CD14-positive monocyte (primary cell): Measurements from ENCODE around the gene NCAM1. TPM values are rescaled to one million over a fixed set of nuclear protein-coding genes. Genes with fewer than 3 reads are reported as not detected.

Experiments used
- DNase-seq, 3 donors: peaks; one replicate each; pipeline ENCODE4 v3.0.0-alpha.2; 2011 to 2022
- H2AFZ ChIP-seq: 2 replicates; pipeline ENCODE4 v1.6.0; 2012; ENCODE audit warnings: mild to moderate bottlenecking, low read depth, low read length, inconsistent platforms; ENCODE audit not compliant: insufficient read depth, poor library complexity, severe bottlenecking
- H3K27ac ChIP-seq, 2 donors: 1 replicate in 1 of 2; 2 replicates in 1 of 2; pipeline ENCODE4 v1.5.1; 2012 to 2013; ENCODE audit warnings: low read length in 2 of 2, control low read depth in 1 of 2, inconsistent platforms in 1 of 2, low read depth in 1 of 2, mild to moderate bottlenecking in 1 of 2
- H3K27me3 ChIP-seq, 2 donors: one replicate each; pipeline versions ENCODE4 v1.6.0 to v1.6.1; 2011 to 2013; ENCODE audit warnings: low read length in 2 of 2; ENCODE audit not compliant: control insufficient read depth in 2 of 2, insufficient read depth in 2 of 2
- H3K36me3 ChIP-seq, 2 donors: replicated peaks in 1 of 2; 1 replicate in 1 of 2; 2 replicates in 1 of 2; pipeline versions ENCODE4 v1.5.1 to v1.6.1; 2012 to 2013; ENCODE audit warnings: low read length in 2 of 2, control low read depth in 1 of 2, inconsistent platforms in 1 of 2, mild to moderate bottlenecking in 1 of 2; ENCODE audit not compliant: insufficient read depth in 2 of 2, control insufficient read depth in 1 of 2
- H3K4me1 ChIP-seq, 2 donors: 1 replicate in 1 of 2; 2 replicates in 1 of 2; pipeline versions ENCODE4 v1.5.1 to v1.6.1; 2012 to 2013; ENCODE audit warnings: low read length in 2 of 2, control low read depth in 1 of 2, inconsistent platforms in 1 of 2, mild to moderate bottlenecking in 1 of 2, moderate library complexity in 1 of 2; ENCODE audit not compliant: insufficient read depth in 2 of 2, control insufficient read depth in 1 of 2
- H3K4me2 ChIP-seq: replicated peaks from 2 replicates; pipeline ENCODE3; 2012; ENCODE audit warnings: low read length, moderate library complexity, mild to moderate bottlenecking; ENCODE audit not compliant: poor library complexity, severe bottlenecking; ENCODE audit errors: extremely low read depth
- H3K4me3 ChIP-seq, 3 experiments: fragments of 200-600 bp in 1 of 3; sonication (generic) in 1 of 3; replicated peaks in 1 of 3; 1 replicate in 2 of 3; 2 replicates in 1 of 3; pipeline ENCODE4 v1.5.1; 2011 to 2013; ENCODE audit warnings: low read length in 3 of 3, mild to moderate bottlenecking in 3 of 3, control low read depth in 2 of 3, low read depth in 2 of 3, inconsistent platforms in 1 of 3, moderate library complexity in 1 of 3
- H3K79me2 ChIP-seq: 2 replicates; pipeline ENCODE4 v1.6.0; 2012; ENCODE audit warnings: mild to moderate bottlenecking, control low read depth, inconsistent platforms, low read length, moderate library complexity; ENCODE audit not compliant: insufficient read depth
- H3K9ac ChIP-seq: 2 replicates; pipeline ENCODE4 v1.6.0; 2017; ENCODE audit warnings: low read length, mild to moderate bottlenecking; ENCODE audit not compliant: insufficient read depth, poor library complexity, severe bottlenecking
- H3K9me3 ChIP-seq, 2 donors: replicated peaks in 1 of 2; 1 replicate in 1 of 2; 2 replicates in 1 of 2; pipeline versions ENCODE4 v1.5.1 to v1.6.1; 2012 to 2013; ENCODE audit warnings: low read length in 2 of 2, control low read depth in 1 of 2; ENCODE audit not compliant: control insufficient read depth in 1 of 2, insufficient read depth in 1 of 2
- H4K20me1 ChIP-seq: 2 replicates; pipeline ENCODE4 v1.6.0; 2012; ENCODE audit warnings: mild to moderate bottlenecking, low read length, control low read depth, moderate library complexity; ENCODE audit not compliant: insufficient read depth
- H3K27ac Mint-ChIP-seq, 7 donors: one replicate each; pipeline ENCODE4 v1.8.0; 2020; ENCODE audit warnings: mild to moderate bottlenecking in 7 of 7, mixed read lengths in 7 of 7, moderate library complexity in 6 of 7, inconsistent platforms in 2 of 7
- H3K27me3 Mint-ChIP-seq, 3 donors: one replicate each; pipeline ENCODE4 v1.8.0; 2021 to 2022; ENCODE audit warnings: low read depth in 3 of 3, mild to moderate bottlenecking in 3 of 3, mixed read lengths in 3 of 3, moderate library complexity in 3 of 3, inconsistent platforms in 1 of 3
- H3K36me3 Mint-ChIP-seq, 2 donors: one replicate each; pipeline ENCODE4 v1.8.0; 2020; ENCODE audit warnings: mixed read lengths in 2 of 2, inconsistent platforms in 1 of 2, mild to moderate bottlenecking in 1 of 2
- H3K4me1 Mint-ChIP-seq: one replicate; pipeline ENCODE4 v1.8.0; 2020; ENCODE audit warnings: mild to moderate bottlenecking, mixed read lengths
- H3K4me3 Mint-ChIP-seq, 2 donors: one replicate each; pipeline ENCODE4 v1.8.0; 2020; ENCODE audit warnings: mild to moderate bottlenecking in 2 of 2, mixed read lengths in 2 of 2, moderate library complexity in 1 of 2
- H3K9me3 Mint-ChIP-seq, 7 donors: one replicate each; pipeline ENCODE4 v1.8.0; 2020 to 2022; ENCODE audit warnings: mixed read lengths in 7 of 7, mild to moderate bottlenecking in 6 of 7, moderate library complexity in 6 of 7, inconsistent platforms in 2 of 7
- whole genome bisulfite sequencing: methylation state at CpG from one replicate; pipeline ENCODE4 v1.1.5; 2013; ENCODE audit warnings: missing lambda C conversion rate; ENCODE audit not compliant: insufficient coverage; 5-methylcytosine and 5-hydroxymethylcytosine counted together
- intact Hi-C, 2 donors: fragments of 100-400 bp; cut with micrococcal nuclease; formaldehyde crosslinking; loops; one replicate each; pipeline versions ENCODE4 v1.15.0 to v1.15.1; 2023
- polyA plus RNA-seq, 3 donors: library from polyadenylated mRNA; depleted of rRNA in 1 of 3; unstranded in 2 of 3; stranded (reverse) in 1 of 3; fragments of 300-500 nt in 2 of 3; fragments of >200 nt in 1 of 3; fragmentation: Illumina TruSeq in 2 of 3; gene quantifications; 1 replicate in 2 of 3; 2 replicates in 1 of 3; pipeline ENCODE4 v1.2.3, GENCODE V29; 2012 to 2021
- TF ChIP-seq, protein P1 (sequence below): fragments of 200-600 bp; IDR thresholded peaks from one replicate; pipeline ENCODE4 v1.8.0; 2022; ENCODE audit warnings: antibody characterized with exemption, mild to moderate bottlenecking

NCAM1 gene
- polyA plus RNA-seq, 3 donors, result 0.65 to 0.69 TPM; not detected in 1

DNA sequence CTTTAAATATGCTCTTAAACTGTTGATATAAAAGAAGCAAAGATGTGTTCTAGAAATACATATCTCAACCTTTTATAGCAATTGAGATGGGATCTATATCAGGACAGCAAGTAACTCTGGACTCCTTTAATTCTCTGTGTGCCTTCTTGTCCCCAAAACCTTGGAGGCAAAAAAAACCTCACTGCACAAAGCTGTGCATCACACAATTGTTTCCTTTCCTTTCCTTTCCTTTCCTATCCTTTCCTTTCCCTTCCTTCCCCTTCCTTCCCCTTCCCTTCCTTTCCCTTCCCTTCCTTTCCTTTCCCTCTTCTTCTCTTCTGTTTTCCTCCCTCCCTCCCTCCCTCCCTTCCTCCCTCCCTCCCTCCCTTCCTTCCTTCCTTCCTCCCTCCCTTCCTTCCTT is 343.7 kb downstream of the NCAM1 start:
- Histone ChIP-seq H3K79me2 (no peaks in the 10 kb centered on the region), H4K20me1 (no peaks in the 10 kb centered on the region), H3K9me3 (no peaks in the 10 kb centered on the region), H3K4me2 (no peak overlapping the region), H3K9ac (no peak overlapping the region), H2AFZ (no peak overlapping the region), H3K36me3 (no peaks in the 10 kb centered on the region), H3K4me3 (no peak overlapping the region), H3K4me1 (no peaks in the 10 kb centered on the region), H3K27me3 (peaks cover 0 to 2% of the 10 kb centered on the region in 2 donors), H3K27ac (no peak overlapping the region)
- intact Hi-C loops, result loop anchor here in 1 of 2 donors (2.0 to 10.0 kb wide), 2 partner anchors 228 to 490 kb away; no protein-coding TSS in a partner anchor
- Mint-ChIP-seq H3K9me3 (no peaks in the 10 kb centered on the region), H3K27me3 (peaks cover 6 to 22% (median 18%) of the 10 kb centered on the region in 3 donors), H3K27ac (peak overlapping the region in 1 of 7 donors; percentile 50), H3K4me1 (no peaks in the 10 kb centered on the region), H3K4me3 (peak overlapping the region in 1 of 2 donors; percentile 52), H3K36me3 (no peaks in the 10 kb centered on the region)
- no peak for DNase-seq
- TF ChIP-seq, protein P1, sequence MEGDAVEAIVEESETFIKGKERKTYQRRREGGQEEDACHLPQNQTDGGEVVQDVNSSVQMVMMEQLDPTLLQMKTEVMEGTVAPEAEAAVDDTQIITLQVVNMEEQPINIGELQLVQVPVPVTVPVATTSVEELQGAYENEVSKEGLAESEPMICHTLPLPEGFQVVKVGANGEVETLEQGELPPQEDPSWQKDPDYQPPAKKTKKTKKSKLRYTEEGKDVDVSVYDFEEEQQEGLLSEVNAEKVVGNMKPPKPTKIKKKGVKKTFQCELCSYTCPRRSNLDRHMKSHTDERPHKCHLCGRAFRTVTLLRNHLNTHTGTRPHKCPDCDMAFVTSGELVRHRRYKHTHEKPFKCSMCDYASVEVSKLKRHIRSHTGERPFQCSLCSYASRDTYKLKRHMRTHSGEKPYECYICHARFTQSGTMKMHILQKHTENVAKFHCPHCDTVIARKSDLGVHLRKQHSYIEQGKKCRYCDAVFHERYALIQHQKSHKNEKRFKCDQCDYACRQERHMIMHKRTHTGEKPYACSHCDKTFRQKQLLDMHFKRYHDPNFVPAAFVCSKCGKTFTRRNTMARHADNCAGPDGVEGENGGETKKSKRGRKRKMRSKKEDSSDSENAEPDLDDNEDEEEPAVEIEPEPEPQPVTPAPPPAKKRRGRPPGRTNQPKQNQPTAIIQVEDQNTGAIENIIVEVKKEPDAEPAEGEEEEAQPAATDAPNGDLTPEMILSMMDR, result no peak

DNA sequence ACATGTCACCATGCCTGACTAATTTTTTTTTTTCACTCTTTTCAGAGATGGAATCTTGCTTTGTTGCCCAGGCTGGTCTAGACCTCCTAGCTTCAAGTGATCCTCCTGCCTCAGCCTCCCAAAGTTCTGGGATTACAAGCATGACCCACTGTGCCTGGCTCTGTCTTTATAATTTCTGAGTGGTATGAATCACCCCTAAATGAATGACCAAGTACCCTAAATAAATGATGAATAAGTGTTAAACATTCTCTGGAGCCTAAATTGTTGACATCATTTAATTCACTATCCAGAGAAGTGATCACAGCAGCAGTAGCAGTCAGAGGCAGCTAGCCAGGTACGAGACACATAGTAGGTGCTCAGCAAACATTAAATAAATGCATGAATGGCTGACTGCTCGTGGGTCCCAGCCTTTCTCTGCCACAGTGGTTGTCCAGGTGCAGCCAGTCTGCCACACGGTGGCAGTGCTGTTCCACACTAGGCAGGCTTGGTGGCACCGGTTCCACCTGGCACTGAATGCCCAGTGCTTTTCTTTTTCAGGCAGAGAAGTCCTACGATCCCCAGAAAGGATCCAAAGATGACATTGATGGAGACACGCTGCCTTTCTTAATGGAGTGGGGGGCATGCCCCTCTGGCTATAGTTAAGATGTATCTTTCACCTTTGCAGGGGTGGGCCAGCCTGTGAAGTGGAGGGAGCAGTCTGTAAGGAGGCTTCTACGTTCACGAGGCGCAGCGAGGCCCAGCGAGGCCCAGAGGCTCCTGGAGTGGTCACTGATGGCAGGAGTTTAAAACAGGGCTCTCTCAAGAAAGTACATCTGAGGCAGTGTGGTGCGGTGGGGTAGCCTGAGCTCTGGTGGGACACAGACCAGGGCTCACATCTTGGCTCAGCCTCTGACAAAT is 344.5 kb downstream of the NCAM1 start:
- H4K20me1 ChIP-seq, result no peaks in the 10 kb centered on the region
- no peaks in the 10 kb centered on the region for H3K9me3 ChIP-seq
- no peaks in the 10 kb centered on the region for H3K36me3 Mint-ChIP-seq
- no peak overlapping the region for H3K9ac ChIP-seq
- no peak overlapping the region for H3K27ac ChIP-seq
- no peaks in the 10 kb centered on the region for H3K79me2 ChIP-seq
- DNase-seq, result peak; percentile 55 to 70 (median 63)
- TF ChIP-seq, protein P1, result peak; percentile 83
- intact Hi-C loops, result loop anchor here (2.0 to 10.0 kb wide), 2 partner anchors 227 to 489 kb away; no protein-coding TSS in a partner anchor
- H3K27me3 Mint-ChIP-seq, result peaks cover 6 to 16% (median 16%) of the 10 kb centered on the region in 3 donors
- 48% methylated on average over 10 of the region's 12 CpGs for WGBS
- H3K9me3 Mint-ChIP-seq, result no peaks in the 10 kb centered on the region
- H3K4me2 ChIP-seq, result no peak overlapping the region
- H3K4me1 ChIP-seq, result no peaks in the 10 kb centered on the region
- no peaks in the 10 kb centered on the region for H3K36me3 ChIP-seq
- H3K27ac Mint-ChIP-seq, result no peak overlapping the region
- H2AFZ ChIP-seq, result no peak overlapping the region
- H3K27me3 ChIP-seq, result no peaks in the 10 kb centered on the region
- peak overlapping the region in 1 of 2 donors; percentile 52 for H3K4me3 Mint-ChIP-seq
- H3K4me1 Mint-ChIP-seq, result no peaks in the 10 kb centered on the region
- no peak overlapping the region for H3K4me3 ChIP-seq
